GM21360 (cell line): ENCODE results near the gene GLUD1.
"Not testable (repeated sequence)": the region's sequence is repeated elsewhere in the genome, so short reads cannot be mapped to it uniquely, and the experiment has no call there.

Source experiments
- ATAC-seq: cut with Tn5 transposase; IDR thresholded peaks from one replicate; pipeline ENCODE4 v1.9.1; 2021; ENCODE audit warnings: mild to moderate bottlenecking, moderate library complexity; ENCODE audit not compliant: unreplicated experiment

Gene GLUD1

GRCh38 chr10:87053577-87054181 is 41.0 kb downstream of the GLUD1 start:
- ATAC-seq = no peak

GRCh38 chr10:87053111-87053510 is 41.5 kb downstream of the GLUD1 start:
- ATAC-seq = no peak

GRCh38 chr10:87045434-87045938 is 49.2 kb downstream of the GLUD1 start:
- no peak for ATAC-seq

- not testable (repeated sequence) for ATAC-seq
Measured at GRCh38 chr10:87043579-87043978, 51.1 kb downstream of the GLUD1 start.

DNA sequence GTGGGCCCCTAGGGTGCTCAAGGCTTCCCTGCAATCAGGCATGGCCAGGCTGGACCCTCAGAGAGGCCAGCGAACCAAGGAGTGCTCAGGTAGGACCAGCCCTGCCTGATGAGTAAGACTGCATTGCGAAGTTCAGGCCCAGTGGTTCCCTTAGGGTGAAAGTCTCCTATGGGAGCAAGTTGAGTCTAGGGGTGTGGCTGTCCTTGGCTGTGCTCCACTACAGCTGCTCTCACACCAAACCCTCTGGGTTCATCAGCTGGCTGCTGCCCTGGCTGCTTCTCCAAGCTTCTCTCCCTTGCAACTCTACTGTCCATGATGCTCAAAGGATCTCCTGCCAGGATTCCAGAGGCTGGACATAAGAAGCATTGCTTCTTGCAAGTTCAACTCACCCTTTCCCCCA is 55.9 kb downstream of the GLUD1 start:
- ATAC-seq = no peak

- ATAC-seq = no peak
Measured at GRCh38 chr10:87038286-87038717, 56.3 kb downstream of the GLUD1 start.

DNA sequence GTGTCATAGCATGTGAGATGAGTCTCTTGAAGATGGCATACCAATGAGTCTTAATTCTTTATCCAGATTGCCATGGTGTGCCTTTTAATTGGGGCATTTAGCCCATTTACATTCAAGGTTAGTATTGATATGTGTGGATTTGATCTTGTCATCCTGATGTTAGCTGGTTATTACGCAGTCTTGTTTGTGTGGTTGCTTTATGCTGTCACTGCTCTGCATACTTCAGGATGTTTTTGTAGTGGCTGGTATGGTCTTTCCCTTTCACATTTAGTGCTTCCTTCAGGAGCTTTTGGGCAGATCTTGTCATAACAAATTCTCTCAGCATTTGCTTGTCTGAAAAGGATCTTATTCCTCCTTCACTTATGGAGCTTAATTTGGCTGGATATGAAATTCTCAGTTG is 58.0 kb downstream of the GLUD1 start:
- ATAC-seq = no peak

GRCh38 chr10:87030912-87031635 is 63.6 kb downstream of the GLUD1 start:
- ATAC-seq = no peak

DNA sequence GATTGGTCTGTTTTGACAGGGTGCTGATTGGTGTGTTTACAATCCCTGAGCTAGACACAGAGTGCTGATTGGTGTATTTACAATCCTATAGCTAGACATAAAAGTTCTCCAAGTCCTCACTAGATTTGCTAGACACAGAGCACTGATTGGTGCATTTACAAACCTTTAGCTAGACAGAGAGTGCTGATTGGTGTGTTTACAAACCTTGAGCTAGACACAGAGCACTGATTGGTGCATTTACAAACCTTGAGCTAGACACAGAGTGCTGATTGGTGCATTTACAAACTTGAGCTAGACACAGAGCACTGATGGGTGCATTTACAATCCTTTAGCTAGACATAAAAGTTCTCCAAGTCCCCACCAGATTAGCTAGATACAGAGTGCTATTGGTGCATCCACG is 64.2 kb downstream of the GLUD1 start:
- not testable (repeated sequence) for ATAC-seq

DNA sequence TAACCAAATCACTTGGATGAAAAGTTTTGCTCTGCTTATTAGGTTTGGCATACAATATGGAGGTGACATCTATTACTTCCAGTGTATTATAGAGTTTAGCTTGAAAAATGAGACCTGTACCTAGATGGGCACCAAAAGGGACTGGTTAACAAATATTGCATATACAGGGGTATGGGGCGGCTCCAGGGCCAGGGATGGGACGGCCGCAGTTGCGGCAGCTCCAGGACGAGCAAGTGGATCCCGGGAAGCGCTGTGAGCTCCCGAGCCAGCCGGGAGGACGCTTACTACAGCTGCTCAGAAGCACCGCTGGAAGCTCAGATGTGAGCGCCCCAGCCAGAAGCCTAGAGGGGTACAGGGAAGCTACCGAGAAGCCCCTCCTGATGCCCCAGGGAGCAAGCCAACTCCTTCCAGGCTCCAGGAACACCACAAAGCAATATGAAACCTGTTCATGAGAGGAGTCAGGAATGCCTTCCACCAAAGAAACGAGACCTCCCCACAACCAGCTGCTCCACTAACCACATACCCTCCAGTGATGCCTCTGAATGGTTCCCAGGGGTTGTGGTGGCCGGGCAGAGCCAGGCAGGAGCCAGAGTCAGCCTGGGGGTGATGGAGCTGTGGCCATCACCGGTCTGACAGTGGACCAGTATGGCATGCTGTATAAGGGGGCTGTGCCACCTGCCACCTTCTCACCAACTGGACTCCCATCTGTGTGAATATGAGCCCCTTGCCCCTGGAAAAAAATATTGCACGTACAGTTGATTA is 67.7 kb downstream of the GLUD1 start:
- ATAC-seq = not testable (repeated sequence)

GRCh38 chr10:87025285-87025958 is 69.2 kb downstream of the GLUD1 start:
- not testable (repeated sequence) for ATAC-seq

- not testable (repeated sequence) for ATAC-seq
Measured at GRCh38 chr10:87020056-87020455, 74.6 kb downstream of the GLUD1 start, which contains the start of gene FAM25A. TSS of gene FAM25A (plus strand) at chr10:87020294. CDS start at chr10:87020325, 31 bp downstream.

- not testable (repeated sequence) for ATAC-seq
Measured at GRCh38 chr10:87019504-87019903, 75.1 kb downstream of the GLUD1 start.

GRCh38 chr10:87019066-87019465 is 75.6 kb downstream of the GLUD1 start:
- not testable (repeated sequence) for ATAC-seq

DNA sequence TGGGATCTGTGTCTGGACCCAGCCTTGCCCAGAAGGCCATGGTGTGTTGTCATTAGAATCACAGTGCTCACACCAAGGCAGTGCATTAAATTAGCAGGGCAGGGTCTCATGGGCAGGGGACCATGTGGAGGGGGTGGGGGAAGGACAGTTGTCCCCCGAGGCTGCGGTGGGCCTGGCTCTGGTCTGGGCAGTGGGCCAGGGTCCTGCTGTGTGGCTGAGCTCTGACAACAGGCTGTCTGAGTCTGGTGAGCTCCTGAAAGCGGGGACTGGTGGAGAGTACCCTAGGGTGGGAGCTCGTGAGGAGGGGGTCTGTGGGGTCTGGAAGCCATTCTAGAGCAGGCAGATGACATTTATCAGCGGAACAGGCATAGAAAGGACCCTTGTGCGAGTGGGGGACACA is 76.5 kb downstream of the GLUD1 start:
- ATAC-seq = not testable (repeated sequence)

DNA sequence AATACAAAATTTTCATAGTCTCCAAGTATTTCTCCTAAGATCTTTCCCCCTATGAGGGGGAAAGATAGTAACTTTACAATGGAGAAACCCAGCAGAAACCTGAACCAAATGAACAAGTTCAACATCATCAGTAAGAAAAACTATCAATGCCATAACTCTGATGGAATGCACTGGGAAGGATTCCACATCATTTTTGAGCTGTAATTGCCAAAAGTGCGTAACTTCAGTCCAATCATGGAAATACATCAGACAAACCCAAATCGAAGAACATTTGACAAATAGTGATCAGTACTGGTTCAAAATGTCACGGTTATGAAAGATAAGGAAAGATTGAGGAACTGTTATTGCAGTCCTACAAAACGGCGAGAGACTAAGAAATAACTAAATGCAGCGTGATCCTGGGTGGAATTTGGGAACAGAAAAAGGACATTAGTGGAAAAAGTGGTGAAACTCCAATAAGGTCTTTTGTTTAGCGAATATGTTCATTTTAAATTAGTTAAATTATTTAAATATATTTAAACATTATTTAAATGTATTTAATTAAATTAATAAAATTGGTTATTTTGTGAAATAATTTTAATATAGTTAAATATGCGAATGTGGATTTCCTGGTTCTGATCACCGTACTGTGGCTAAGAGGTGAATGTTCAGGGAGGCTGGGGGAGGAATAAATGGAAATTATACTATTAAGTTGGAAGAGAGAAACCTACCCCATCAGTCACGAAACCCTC is 79.5 kb downstream of the GLUD1 start:
- ATAC-seq = not testable (repeated sequence)

- not testable (repeated sequence) for ATAC-seq
Measured at GRCh38 chr10:87013528-87013927, 81.1 kb downstream of the GLUD1 start.

DNA sequence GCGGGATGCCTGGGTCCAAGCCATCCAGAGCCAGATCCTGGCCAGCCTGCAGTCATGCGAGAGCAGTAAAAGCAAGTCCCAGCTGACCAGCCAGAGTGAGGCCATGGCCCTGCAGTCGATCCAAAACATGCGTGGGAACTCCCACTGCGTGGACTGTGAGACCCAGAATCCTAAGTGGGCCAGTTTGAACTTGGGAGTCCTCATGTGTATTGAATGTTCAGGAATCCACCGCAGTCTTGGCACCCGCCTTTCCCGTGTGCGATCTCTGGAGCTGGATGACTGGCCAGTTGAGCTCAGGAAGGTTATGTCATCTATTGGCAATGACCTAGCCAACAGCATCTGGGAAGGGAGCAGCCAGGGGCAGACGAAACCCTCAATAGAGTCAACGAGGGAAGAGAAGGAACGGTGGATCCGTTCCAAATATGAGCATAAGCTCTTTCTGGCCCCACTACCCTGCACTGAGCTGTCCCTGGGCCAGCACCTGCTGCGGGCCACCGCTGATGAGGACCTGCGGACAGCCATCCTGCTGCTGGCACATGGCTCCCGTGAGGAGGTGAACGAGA is 85.4 kb downstream of the GLUD1 start:
- not testable (repeated sequence) for ATAC-seq

DNA sequence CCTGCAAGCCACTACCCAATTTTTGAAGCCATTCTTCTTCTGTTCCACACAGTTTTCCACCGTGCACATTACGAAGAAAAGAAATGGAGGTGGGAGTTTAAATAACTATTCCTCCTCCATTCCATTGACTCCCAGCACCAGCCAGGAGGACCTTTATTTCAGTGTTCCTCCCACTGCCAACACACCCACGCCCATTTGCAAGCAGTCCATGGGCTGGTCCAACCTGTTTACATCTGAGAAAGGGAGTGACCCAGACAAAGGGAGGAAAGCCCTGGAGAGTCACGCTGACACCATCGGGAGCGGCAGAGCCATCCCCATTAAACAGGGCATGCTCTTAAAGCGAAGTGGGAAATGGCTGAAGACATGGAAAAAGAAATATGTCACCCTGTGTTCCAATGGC is 86.3 kb downstream of the GLUD1 start:
- not testable (repeated sequence) for ATAC-seq

GRCh38 chr10:87007674-87008073 is 87.0 kb downstream of the GLUD1 start:
- not testable (repeated sequence) for ATAC-seq
